ENCODE results near the gene PLPPR5.

The PLPPR5 gene

DNA sequence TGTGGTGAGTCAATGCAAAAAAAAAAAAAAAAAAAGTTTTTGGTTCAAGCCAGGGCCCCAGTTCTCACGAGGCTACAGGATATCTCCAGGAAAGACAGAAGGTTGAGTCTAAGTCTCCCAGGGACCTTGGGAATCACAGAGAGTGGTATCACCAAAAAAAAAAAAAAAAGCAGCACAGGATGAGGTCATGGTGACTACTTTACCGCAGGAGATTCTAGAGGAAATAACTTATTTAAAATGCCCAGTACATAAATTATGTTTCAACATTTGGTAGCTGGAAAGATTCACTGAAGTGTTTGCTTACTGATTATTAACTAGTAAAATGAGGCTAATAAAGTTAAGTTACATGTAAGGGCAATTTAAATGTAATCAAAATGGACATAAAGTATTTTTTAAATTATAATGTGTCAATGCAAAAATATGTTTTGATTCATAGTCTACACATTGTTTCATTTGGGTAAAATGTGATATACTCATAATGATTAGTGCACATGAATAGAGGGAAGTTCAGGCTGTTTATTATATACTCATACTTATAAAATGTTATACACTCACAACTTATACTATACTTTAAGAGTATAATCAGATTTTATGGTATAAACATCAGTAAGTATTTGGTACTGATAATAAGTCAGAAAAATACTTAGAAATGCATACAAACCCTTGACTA lies 84.1 kb downstream of the PLPPR5 start:
- DNase-seq: no peak
- H3K27me3 ChIP-seq (replicated peaks; ENCODE audit: control insufficient read depth, insufficient read depth, low read length, poor library complexity, severe bottlenecking): no peaks in the 10 kb centered on the region

DNA sequence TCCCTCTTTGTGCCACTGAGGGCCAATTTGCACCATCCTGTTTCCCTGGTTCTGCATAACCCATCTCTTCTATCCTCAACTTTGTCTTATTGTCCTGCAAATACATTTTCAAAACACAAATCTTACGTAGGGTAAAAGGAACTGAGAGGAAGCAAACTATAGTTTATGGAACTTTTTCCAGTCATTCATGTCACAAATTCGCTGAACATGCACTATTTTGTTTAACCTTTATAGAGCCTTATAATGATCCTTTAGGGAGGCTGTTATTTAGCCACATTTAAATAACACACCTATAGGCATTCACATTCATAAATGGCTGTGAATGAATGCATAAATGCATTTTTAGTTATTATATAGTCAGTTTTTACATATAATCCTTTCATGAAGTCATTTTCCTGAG lies 85.0 kb downstream of the PLPPR5 start:
- no peak overlapping the region for H3K4me3 ChIP-seq (ENCODE audit: insufficient read depth, low read depth, low read length, poor library complexity, severe bottlenecking)
- no peak overlapping the region for H3K27ac ChIP-seq (ENCODE audit: insufficient read depth, low read length, poor library complexity, severe bottlenecking)
- H3K36me3 ChIP-seq (ENCODE audit: control insufficient read depth, insufficient read depth, low read length): no peaks in the 10 kb centered on the region
- H3K27me3 ChIP-seq (replicated peaks; ENCODE audit: control insufficient read depth, insufficient read depth, low read length, poor library complexity, severe bottlenecking): no peaks in the 10 kb centered on the region
- no peaks in the 10 kb centered on the region for H3K9me3 ChIP-seq (ENCODE audit: control insufficient read depth, low read length)
- no peaks in the 10 kb centered on the region for H3K4me1 ChIP-seq (ENCODE audit: control insufficient read depth, insufficient read depth, low read length, poor library complexity, severe bottlenecking)
- no peak for DNase-seq

More for the DNA sequence above, 84.1 kb downstream of the PLPPR5 start:
- H3K36me3 ChIP-seq (ENCODE audit: control insufficient read depth, insufficient read depth, low read length): no peaks in the 10 kb centered on the region
- no peak overlapping the region for H3K27ac ChIP-seq (ENCODE audit: insufficient read depth, low read length, poor library complexity, severe bottlenecking)
- H3K9me3 ChIP-seq (ENCODE audit: control insufficient read depth, low read length): no peaks in the 10 kb centered on the region
- no peak overlapping the region for H3K4me3 ChIP-seq (ENCODE audit: insufficient read depth, low read depth, low read length, poor library complexity, severe bottlenecking)
- no peaks in the 10 kb centered on the region for H3K4me1 ChIP-seq (ENCODE audit: control insufficient read depth, insufficient read depth, low read length, poor library complexity, severe bottlenecking)

- no peak overlapping the region for H3K27ac ChIP-seq (ENCODE audit: insufficient read depth, low read length, poor library complexity, severe bottlenecking)
- H3K36me3 ChIP-seq (ENCODE audit: control insufficient read depth, insufficient read depth, low read length): no peaks in the 10 kb centered on the region
- no peaks in the 10 kb centered on the region for H3K27me3 ChIP-seq (replicated peaks; ENCODE audit: control insufficient read depth, insufficient read depth, low read length, poor library complexity, severe bottlenecking)
- no peaks in the 10 kb centered on the region for H3K4me1 ChIP-seq (ENCODE audit: control insufficient read depth, insufficient read depth, low read length, poor library complexity, severe bottlenecking)
- H3K4me3 ChIP-seq (ENCODE audit: insufficient read depth, low read depth, low read length, poor library complexity, severe bottlenecking): no peak overlapping the region
- no peak for DNase-seq
- no peaks in the 10 kb centered on the region for H3K9me3 ChIP-seq (ENCODE audit: control insufficient read depth, low read length)
Observed at GRCh38 chr1:98919211-98919610, 85.5 kb downstream of the PLPPR5 start.

- no peak overlapping the region for H3K4me3 ChIP-seq (ENCODE audit: insufficient read depth, low read depth, low read length, poor library complexity, severe bottlenecking)
- H3K9me3 ChIP-seq (ENCODE audit: control insufficient read depth, low read length): no peaks in the 10 kb centered on the region
- no peaks in the 10 kb centered on the region for H3K36me3 ChIP-seq (ENCODE audit: control insufficient read depth, insufficient read depth, low read length)
- DNase-seq: no peak
- H3K27ac ChIP-seq (ENCODE audit: insufficient read depth, low read length, poor library complexity, severe bottlenecking): no peak overlapping the region
- no peaks in the 10 kb centered on the region for H3K4me1 ChIP-seq (ENCODE audit: control insufficient read depth, insufficient read depth, low read length, poor library complexity, severe bottlenecking)
- no peaks in the 10 kb centered on the region for H3K27me3 ChIP-seq (replicated peaks; ENCODE audit: control insufficient read depth, insufficient read depth, low read length, poor library complexity, severe bottlenecking)
Observed at GRCh38 chr1:98914547-98914946, 90.1 kb downstream of the PLPPR5 start.

- no peak overlapping the region for H3K27ac ChIP-seq (ENCODE audit: insufficient read depth, low read length, poor library complexity, severe bottlenecking)
- no peaks in the 10 kb centered on the region for H3K27me3 ChIP-seq (replicated peaks; ENCODE audit: control insufficient read depth, insufficient read depth, low read length, poor library complexity, severe bottlenecking)
- no peaks in the 10 kb centered on the region for H3K9me3 ChIP-seq (ENCODE audit: control insufficient read depth, low read length)
- DNase-seq: no peak
- no peak overlapping the region for H3K4me3 ChIP-seq (ENCODE audit: insufficient read depth, low read depth, low read length, poor library complexity, severe bottlenecking)
- H3K4me1 ChIP-seq (ENCODE audit: control insufficient read depth, insufficient read depth, low read length, poor library complexity, severe bottlenecking): no peaks in the 10 kb centered on the region
- no peaks in the 10 kb centered on the region for H3K36me3 ChIP-seq (ENCODE audit: control insufficient read depth, insufficient read depth, low read length)
Observed at GRCh38 chr1:98910827-98911226, 93.8 kb downstream of the PLPPR5 start.

DNA sequence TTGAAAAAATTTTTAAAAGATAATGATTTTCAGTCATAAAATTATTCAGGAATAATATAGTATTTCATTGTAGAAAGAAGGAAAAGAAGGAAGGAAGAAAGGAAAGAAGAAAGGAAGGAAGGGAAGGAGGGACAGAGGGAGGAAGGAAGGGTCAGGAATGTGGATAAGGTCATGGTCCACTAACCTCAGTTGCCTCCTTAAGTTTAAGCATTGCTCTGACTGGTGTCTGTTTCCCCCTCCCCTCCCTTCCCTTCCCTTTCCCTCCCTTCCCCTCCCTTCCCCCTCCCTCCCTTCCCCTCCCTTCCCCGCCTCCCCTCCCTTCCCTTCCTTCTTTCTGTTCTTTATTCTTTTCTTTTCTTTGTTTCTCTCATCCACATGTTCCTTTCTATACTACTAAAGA lies 95.7 kb downstream of the PLPPR5 start:
- no peak overlapping the region for H3K4me3 ChIP-seq (ENCODE audit: insufficient read depth, low read depth, low read length, poor library complexity, severe bottlenecking)
- H3K4me1 ChIP-seq (ENCODE audit: control insufficient read depth, insufficient read depth, low read length, poor library complexity, severe bottlenecking): no peaks in the 10 kb centered on the region
- no peaks in the 10 kb centered on the region for H3K36me3 ChIP-seq (ENCODE audit: control insufficient read depth, insufficient read depth, low read length)
- H3K9me3 ChIP-seq (ENCODE audit: control insufficient read depth, low read length): no peaks in the 10 kb centered on the region
- no peak overlapping the region for H3K27ac ChIP-seq (ENCODE audit: insufficient read depth, low read length, poor library complexity, severe bottlenecking)
- no peaks in the 10 kb centered on the region for H3K27me3 ChIP-seq (replicated peaks; ENCODE audit: control insufficient read depth, insufficient read depth, low read length, poor library complexity, severe bottlenecking)
- DNase-seq: no peak

DNA sequence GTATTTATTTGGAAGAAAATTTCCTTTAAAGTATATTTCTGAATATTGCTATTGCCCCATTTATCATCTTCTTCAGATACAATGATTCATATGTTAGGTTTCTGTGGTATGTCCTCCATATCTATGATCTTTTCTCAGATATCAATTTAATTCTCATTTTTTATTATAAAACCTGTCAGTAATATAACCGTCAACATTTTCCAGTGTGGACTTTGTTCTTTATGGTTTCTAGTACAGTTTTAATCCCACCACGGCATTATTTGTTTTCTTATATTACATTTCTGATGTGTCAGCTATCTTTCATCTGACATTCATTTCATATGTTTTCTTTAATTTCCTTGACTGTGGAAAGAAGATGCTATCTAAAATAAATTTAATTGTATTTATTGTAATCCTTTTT lies 97.9 kb downstream of the PLPPR5 start:
- no peaks in the 10 kb centered on the region for H3K36me3 ChIP-seq (ENCODE audit: control insufficient read depth, insufficient read depth, low read length)
- no peak overlapping the region for H3K27ac ChIP-seq (ENCODE audit: insufficient read depth, low read length, poor library complexity, severe bottlenecking)
- no peaks in the 10 kb centered on the region for H3K9me3 ChIP-seq (ENCODE audit: control insufficient read depth, low read length)
- H3K4me3 ChIP-seq (ENCODE audit: insufficient read depth, low read depth, low read length, poor library complexity, severe bottlenecking): no peak overlapping the region
- H3K4me1 ChIP-seq (ENCODE audit: control insufficient read depth, insufficient read depth, low read length, poor library complexity, severe bottlenecking): no peaks in the 10 kb centered on the region
- no peaks in the 10 kb centered on the region for H3K27me3 ChIP-seq (replicated peaks; ENCODE audit: control insufficient read depth, insufficient read depth, low read length, poor library complexity, severe bottlenecking)
- DNase-seq: no peak

DNA sequence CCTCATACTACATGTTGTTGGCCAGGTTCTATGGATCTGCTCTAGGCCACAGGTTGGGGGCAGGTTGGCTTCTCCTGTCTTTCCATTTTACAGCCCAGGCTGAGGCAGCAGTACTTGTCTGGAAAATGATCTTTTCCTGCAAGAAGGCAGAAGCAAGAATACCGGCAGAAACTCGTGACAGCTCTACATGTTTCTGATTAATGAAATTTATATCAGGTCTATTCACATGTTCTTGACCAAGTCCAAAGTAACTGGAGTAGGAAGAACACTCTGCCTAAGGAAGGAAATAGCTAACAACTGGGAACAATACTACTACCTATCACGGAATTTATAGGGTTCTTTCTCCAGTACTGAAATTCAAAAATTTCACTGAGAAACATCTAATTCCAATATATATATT lies 98.3 kb downstream of the PLPPR5 start:
- H3K36me3 ChIP-seq (ENCODE audit: control insufficient read depth, insufficient read depth, low read length): no peaks in the 10 kb centered on the region
- H3K4me3 ChIP-seq (ENCODE audit: insufficient read depth, low read depth, low read length, poor library complexity, severe bottlenecking): no peak overlapping the region
- H3K27ac ChIP-seq (ENCODE audit: insufficient read depth, low read length, poor library complexity, severe bottlenecking): no peak overlapping the region
- no peaks in the 10 kb centered on the region for H3K9me3 ChIP-seq (ENCODE audit: control insufficient read depth, low read length)
- H3K27me3 ChIP-seq (replicated peaks; ENCODE audit: control insufficient read depth, insufficient read depth, low read length, poor library complexity, severe bottlenecking): no peaks in the 10 kb centered on the region
- no peaks in the 10 kb centered on the region for H3K4me1 ChIP-seq (ENCODE audit: control insufficient read depth, insufficient read depth, low read length, poor library complexity, severe bottlenecking)
- DNase-seq: no peak

DNA sequence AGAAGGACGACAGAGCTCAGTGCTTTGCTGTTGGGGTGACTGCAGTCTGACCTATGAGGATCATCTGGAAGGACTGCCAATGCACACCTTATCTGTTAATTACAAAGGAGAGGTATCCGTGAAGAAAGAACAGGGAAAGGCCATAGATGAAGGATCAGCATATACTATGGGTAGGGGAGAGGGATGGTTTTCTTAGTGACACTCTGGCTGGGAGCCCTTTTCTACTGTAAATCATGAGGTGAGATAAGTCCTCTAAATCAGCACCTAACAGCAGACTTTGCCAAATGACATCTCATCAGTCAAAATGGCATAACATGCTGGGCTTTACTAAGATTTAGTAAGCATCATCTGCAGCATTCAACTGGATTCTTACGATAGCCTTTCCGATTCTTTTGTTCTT lies 100.0 kb downstream of the PLPPR5 start:
- Histone ChIP-seq H3K4me1 (ENCODE audit: control insufficient read depth, insufficient read depth, low read length, poor library complexity, severe bottlenecking) (no peaks in the 10 kb centered on the region), H3K36me3 (ENCODE audit: control insufficient read depth, insufficient read depth, low read length) (no peaks in the 10 kb centered on the region), H3K27ac (ENCODE audit: insufficient read depth, low read length, poor library complexity, severe bottlenecking) (no peak overlapping the region), H3K27me3 (replicated peaks; ENCODE audit: control insufficient read depth, insufficient read depth, low read length, poor library complexity, severe bottlenecking) (no peaks in the 10 kb centered on the region), H3K4me3 (ENCODE audit: insufficient read depth, low read depth, low read length, poor library complexity, severe bottlenecking) (no peak overlapping the region), H3K9me3 (ENCODE audit: control insufficient read depth, low read length) (no peaks in the 10 kb centered on the region)
- no peak for DNase-seq

GRCh38 chr1:98903726-98904125 lies 100.9 kb downstream of the PLPPR5 start:
- no peak for DNase-seq
- H3K27ac ChIP-seq (ENCODE audit: insufficient read depth, low read length, poor library complexity, severe bottlenecking): no peak overlapping the region
- no peaks in the 10 kb centered on the region for H3K27me3 ChIP-seq (replicated peaks; ENCODE audit: control insufficient read depth, insufficient read depth, low read length, poor library complexity, severe bottlenecking)
- H3K36me3 ChIP-seq (ENCODE audit: control insufficient read depth, insufficient read depth, low read length): no peaks in the 10 kb centered on the region
- no peaks in the 10 kb centered on the region for H3K9me3 ChIP-seq (ENCODE audit: control insufficient read depth, low read length)
- H3K4me3 ChIP-seq (ENCODE audit: insufficient read depth, low read depth, low read length, poor library complexity, severe bottlenecking): no peak overlapping the region
- no peaks in the 10 kb centered on the region for H3K4me1 ChIP-seq (ENCODE audit: control insufficient read depth, insufficient read depth, low read length, poor library complexity, severe bottlenecking)

Data from effector memory CD4-positive, alpha-beta T cell (primary cell).